K562 (cell line): ENCODE results near the gene NTRK3.

Source experiments
- ETV6 ChIP-seq, 3 experiments: fragments of 150-350 bp in 1 of 3; sonication (generic) in 1 of 3; formaldehyde crosslinking in 1 of 3; IDR thresholded peaks; 2 replicates each; pipeline versions ENCODE4 v1.6.1 to v1.8.0; 2014 to 2022; ENCODE audit warnings: borderline replicate concordance in 2 of 3, low read depth in 2 of 3, antibody characterized with exemption in 1 of 3, low read length in 1 of 3, mild to moderate bottlenecking in 1 of 3, missing genetic modification reagents in 1 of 3
- POLR2A ChIP-seq: fragments of 450-650 bp; conservative IDR thresholded peaks from 2 replicates; pipeline ENCODE4 v1.6.1; 2016
- USF2 ChIP-seq: sonication (generic); formaldehyde crosslinking; IDR thresholded peaks from 2 replicates; pipeline ENCODE4 v1.5.0; 2020; ENCODE audit warnings: missing genetic modification reagents
- ZNF274 ChIP-seq: IDR thresholded peaks from 2 replicates; pipeline ENCODE4 v1.6.1; 2011; ENCODE audit warnings: low read depth, mild to moderate bottlenecking, low read length, moderate library complexity, borderline replicate concordance
- TF ChIP-seq, protein P1 (sequence below), 3 experiments: IDR thresholded peaks in 2 of 3; conservative IDR thresholded peaks in 1 of 3; 2 replicates each; pipeline ENCODE4 v1.5.1; 2011 to 2012; ENCODE audit warnings: low read length in 3 of 3, mild to moderate bottlenecking in 3 of 3, control low read depth in 2 of 3, improper control_type of control experiment in 1 of 3, inconsistent platforms in 1 of 3, low read depth in 1 of 3, mixed read lengths in 1 of 3, moderate library complexity in 1 of 3; ENCODE audit not compliant: insufficient read depth in 2 of 3
- TF ChIP-seq, protein P2 (sequence below): sonication (generic); formaldehyde crosslinking; IDR thresholded peaks from 2 replicates; pipeline ENCODE4 v1.8.1; 2022; ENCODE audit warnings: missing genetic modification reagents

DNA sequence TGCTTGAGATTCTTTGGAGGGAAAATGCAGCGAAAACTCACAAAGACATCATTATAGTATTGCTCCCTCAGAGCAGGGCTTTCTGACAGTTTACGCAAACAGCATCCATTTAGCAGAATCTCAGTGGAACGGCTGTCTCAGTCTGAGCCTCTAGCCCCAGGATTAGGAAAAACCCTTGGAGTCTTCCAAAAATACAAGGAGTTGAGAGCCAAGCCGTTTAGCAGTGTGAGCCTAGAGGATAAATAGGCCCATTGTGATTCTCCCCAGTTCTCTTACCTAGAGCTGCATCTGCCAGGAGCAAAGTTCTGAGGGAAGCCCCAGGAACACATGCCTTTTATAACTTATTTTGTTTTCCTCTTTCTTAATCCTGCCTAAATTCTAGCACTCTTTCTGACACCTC is 359.6 kb downstream of the NTRK3 start:
- TF ChIP-seq POLR2A = no peak
- TF ChIP-seq, protein P1, sequence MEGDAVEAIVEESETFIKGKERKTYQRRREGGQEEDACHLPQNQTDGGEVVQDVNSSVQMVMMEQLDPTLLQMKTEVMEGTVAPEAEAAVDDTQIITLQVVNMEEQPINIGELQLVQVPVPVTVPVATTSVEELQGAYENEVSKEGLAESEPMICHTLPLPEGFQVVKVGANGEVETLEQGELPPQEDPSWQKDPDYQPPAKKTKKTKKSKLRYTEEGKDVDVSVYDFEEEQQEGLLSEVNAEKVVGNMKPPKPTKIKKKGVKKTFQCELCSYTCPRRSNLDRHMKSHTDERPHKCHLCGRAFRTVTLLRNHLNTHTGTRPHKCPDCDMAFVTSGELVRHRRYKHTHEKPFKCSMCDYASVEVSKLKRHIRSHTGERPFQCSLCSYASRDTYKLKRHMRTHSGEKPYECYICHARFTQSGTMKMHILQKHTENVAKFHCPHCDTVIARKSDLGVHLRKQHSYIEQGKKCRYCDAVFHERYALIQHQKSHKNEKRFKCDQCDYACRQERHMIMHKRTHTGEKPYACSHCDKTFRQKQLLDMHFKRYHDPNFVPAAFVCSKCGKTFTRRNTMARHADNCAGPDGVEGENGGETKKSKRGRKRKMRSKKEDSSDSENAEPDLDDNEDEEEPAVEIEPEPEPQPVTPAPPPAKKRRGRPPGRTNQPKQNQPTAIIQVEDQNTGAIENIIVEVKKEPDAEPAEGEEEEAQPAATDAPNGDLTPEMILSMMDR (IDR thresholded peaks at IDR 0.05 in 2 of 3, conservative IDR thresholded peaks at IDR 0.05 in 1 of 3; ENCODE audit: insufficient read depth in 2 of 3, low read depth in 1 of 3, low read length in 3 of 3) = no peak
- TF ChIP-seq USF2 = no peak
- TF ChIP-seq, protein P2, sequence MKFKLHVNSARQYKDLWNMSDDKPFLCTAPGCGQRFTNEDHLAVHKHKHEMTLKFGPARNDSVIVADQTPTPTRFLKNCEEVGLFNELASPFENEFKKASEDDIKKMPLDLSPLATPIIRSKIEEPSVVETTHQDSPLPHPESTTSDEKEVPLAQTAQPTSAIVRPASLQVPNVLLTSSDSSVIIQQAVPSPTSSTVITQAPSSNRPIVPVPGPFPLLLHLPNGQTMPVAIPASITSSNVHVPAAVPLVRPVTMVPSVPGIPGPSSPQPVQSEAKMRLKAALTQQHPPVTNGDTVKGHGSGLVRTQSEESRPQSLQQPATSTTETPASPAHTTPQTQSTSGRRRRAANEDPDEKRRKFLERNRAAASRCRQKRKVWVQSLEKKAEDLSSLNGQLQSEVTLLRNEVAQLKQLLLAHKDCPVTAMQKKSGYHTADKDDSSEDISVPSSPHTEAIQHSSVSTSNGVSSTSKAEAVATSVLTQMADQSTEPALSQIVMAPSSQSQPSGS (CRISPR knock-in tag) = no peak
- no peak for TF ChIP-seq ZNF274
- no peak for TF ChIP-seq ETV6 (IDR thresholded peaks at IDR 0.05; ENCODE audit: borderline replicate concordance in 1 of 2, low read depth in 2 of 2, low read length in 1 of 2)
- TF ChIP-seq ETV6 (CRISPR knock-in tag; IDR thresholded peaks at IDR 0.05; ENCODE audit: borderline replicate concordance) = no peak
